ENCODE measurements around the gene PRR36. TPM values are rescaled to one million over a fixed set of nuclear protein-coding genes. Genes with fewer than 3 reads are reported as not detected.
A peak's percentile ranks its signal among the peaks of the same experiment; 100 is the strongest.

Gene PRR36
- under 1 TPM; 0.22 to 0.37 TPM for total RNA-seq

DNA sequence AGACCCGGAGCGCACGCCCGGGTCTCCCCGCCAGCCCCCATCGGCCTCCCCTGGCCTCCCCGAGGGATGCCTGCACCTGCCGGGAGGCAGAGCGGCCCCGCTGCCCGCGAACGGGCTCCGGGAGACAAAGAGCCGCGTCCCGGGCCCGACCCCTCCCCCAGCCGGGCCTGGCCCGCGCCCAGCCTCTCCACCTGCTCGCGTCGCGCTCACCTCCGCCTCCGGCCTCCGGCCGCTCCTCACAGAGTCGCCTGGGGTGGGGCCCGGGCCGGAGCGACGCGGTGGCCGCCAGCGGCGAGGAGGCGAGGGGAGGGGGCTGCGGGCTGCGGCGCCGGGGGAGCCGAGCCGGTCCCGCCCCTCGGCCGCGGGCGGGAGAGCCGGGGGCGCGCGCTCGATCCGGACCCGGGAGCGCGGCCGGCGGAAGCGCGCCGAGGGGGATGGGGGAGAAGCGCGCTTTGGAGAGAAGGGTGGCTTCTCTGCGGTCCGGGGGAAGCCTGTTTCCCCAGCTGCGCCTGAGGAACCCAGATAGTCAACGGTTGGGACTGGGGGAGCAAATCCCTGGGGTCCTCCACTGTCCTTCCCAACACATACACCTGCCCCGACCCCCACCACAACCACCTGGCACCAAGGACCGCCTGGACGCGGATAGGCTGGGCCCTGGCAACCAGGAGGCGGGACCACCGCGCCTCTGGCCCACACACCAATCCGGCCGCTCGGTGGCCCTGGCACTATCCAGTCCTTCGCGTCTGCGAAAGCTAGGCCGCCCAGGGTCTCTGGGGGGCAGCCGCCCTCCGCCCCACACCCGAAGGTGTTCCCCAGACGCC is at the start of gene PRR36:
Gene PRR36, minus strand, starts transcription at position 315 of the 821 bp plus-strand sequence. CDS start 701 bp downstream, outside the sequence.
- Histone ChIP-seq H3K4me3 (no peak within 1 kb of the TSS), H3K9me3 (no peaks in the 10 kb centered on the region), H3K27ac (no peak within 1 kb of the TSS), H3K27me3 (peaks cover 28% of the 10 kb centered on the region), H3K9ac (ENCODE audit: low read depth in 2 of 2, low read length in 2 of 2) (no peak within 1 kb of the TSS), H3K36me3 (no peaks in the 10 kb centered on the region), H3K4me1 (no peaks in the 10 kb centered on the region)
- TF ChIP-seq, protein P1, sequence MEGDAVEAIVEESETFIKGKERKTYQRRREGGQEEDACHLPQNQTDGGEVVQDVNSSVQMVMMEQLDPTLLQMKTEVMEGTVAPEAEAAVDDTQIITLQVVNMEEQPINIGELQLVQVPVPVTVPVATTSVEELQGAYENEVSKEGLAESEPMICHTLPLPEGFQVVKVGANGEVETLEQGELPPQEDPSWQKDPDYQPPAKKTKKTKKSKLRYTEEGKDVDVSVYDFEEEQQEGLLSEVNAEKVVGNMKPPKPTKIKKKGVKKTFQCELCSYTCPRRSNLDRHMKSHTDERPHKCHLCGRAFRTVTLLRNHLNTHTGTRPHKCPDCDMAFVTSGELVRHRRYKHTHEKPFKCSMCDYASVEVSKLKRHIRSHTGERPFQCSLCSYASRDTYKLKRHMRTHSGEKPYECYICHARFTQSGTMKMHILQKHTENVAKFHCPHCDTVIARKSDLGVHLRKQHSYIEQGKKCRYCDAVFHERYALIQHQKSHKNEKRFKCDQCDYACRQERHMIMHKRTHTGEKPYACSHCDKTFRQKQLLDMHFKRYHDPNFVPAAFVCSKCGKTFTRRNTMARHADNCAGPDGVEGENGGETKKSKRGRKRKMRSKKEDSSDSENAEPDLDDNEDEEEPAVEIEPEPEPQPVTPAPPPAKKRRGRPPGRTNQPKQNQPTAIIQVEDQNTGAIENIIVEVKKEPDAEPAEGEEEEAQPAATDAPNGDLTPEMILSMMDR (IDR thresholded peaks at IDR 0.05) = no peak
- DNase-seq = no peak
- intact Hi-C loops (cut with DNase I) = no loop called here

DNA sequence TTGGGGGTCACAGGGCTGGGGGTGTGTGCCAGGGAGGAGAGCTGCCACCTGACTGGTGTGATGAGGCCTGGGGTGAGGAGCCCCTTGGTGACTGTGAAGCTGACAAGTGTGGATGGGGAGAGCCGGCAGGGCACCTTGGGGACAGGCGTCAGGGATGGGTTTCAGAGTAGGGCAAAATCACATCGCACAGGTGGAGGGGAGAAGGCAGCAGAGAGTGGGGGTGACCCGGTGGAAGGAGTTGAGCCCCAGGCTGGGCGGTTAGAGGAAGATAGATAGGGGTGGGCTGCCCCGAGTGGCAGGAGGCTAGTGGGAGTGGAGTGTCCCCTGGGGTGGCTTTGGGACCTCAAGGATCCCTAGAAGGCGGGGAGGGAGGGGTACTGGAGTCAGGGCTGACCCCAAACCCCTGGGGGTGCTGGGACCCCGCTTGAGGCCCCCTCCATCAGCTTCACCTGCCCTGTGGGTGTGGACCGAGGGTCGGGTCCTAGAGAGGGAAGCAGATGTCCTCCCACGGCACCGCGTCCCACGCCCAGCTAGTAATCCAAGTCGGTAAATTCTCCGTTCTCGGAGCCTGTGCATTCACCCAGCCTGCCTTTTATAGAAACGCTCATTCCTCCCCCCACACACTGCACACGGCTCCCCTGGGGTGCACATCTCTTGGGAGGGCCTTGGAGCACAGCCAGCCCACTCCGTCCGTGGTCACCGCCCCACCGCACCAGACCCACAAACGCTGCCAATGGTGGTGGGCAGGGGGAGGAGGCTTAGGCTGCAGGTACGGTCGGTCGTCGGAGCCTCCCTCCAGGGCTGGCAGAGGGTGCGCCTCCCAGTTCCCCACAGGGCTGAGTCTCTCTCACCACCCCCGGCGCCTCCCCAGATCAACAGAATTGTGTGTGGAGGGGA is 49.4 kb upstream of the PRR36 start:
- intact Hi-C loops (cut with DNase I) = loop anchor here (10.0 kb wide), 1 partner anchor 69 kb away; no protein-coding TSS in a partner anchor
- DNase-seq = no peak
- H3K9ac ChIP-seq (ENCODE audit: low read depth in 2 of 2, low read length in 2 of 2) = no peak overlapping the region
- peaks cover 3% of the 10 kb centered on the region for H3K27me3 ChIP-seq
- no peak overlapping the region for H3K27ac ChIP-seq
- H3K4me1 ChIP-seq = peaks cover 6% of the 10 kb centered on the region
- no peaks in the 10 kb centered on the region for H3K36me3 ChIP-seq
- H3K4me3 ChIP-seq = no peak overlapping the region
- H3K9me3 ChIP-seq = no peaks in the 10 kb centered on the region
- TF ChIP-seq, protein P1 (IDR thresholded peaks at IDR 0.05) = no peak

DNA sequence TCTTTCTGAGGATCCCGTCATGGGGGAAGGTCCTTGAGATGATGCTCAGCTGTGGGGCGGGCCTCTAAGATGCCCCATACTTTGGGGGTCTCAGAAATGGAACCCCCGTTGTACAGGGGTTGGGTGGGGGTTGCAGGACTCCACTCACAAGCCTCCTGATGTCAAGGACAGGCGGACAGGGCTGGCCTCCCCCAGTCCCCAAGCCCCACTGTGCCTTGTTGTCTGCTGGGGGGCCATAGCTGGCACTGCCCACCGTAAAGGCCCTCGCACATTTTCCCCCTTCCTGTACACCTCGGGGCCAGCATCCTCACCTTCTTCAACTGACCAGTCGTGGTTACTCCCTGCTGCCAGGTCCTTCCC is 48.6 kb upstream of the PRR36 start:
- TF ChIP-seq, protein P1 (IDR thresholded peaks at IDR 0.05) = no peak
- intact Hi-C loops (cut with DNase I) = loop anchor here (10.0 kb wide), 1 partner anchor 68 kb away; no protein-coding TSS in a partner anchor
- H3K4me1 ChIP-seq = peaks cover 6% of the 10 kb centered on the region
- H3K27ac ChIP-seq = no peak overlapping the region
- peaks cover 10% of the 10 kb centered on the region for H3K27me3 ChIP-seq
- peak overlapping the region in 1 of 2 donors; percentile 3 for H3K9ac ChIP-seq (ENCODE audit: low read depth in 2 of 2, low read length in 2 of 2)
- no peaks in the 10 kb centered on the region for H3K9me3 ChIP-seq
- no peak for DNase-seq
- H3K36me3 ChIP-seq = no peaks in the 10 kb centered on the region
- H3K4me3 ChIP-seq = no peak overlapping the region

DNA sequence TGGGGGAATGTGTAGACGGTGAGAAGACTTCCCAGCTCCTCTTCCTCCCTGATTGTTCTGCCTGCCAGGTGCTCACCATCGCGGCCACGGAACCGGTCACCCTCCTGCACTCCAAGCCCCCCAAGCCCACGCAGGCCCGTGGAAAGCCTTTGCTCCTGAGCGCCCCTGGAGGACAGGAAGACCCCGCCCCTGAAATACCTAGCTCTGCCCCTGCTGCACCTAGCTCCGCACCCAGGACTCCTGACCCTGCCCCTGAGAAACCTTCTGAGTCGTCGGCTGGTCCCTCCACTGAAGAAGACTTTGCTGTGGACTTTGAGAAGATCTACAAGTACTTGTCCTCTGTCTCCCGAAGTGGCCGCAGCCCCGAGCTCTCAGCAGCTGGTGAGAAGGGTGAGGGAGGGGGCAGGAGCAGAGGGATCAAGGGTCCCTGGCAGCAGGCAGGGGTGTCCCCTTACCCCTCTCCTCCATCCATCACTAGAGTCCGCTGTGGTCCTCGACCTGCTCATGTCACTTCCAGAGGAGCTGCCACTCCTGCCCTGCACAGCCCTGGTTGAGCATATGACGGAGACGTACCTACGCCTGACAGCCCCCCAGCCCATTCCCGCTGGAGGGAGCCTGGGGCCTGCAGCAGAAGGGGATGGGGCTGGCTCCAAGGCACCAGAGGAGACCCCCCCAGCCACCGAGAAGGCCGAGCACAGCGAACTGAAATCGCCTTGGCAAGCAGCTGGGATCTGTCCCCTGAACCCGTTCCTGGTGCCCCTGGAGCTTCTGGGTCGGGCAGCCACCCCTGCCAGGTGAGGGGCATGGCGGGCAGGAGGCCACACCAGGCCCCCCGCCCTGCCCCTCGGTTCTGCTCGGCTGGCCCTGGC is 48.0 kb upstream of the PRR36 start:
- H3K9ac ChIP-seq (ENCODE audit: low read depth in 2 of 2, low read length in 2 of 2) = peak overlapping the region in 1 of 2 donors; percentile 3
- H3K27me3 ChIP-seq = peaks cover 17% of the 10 kb centered on the region
- no peak for DNase-seq
- H3K27ac ChIP-seq = no peak overlapping the region
- H3K9me3 ChIP-seq = no peaks in the 10 kb centered on the region
- no peak overlapping the region for H3K4me3 ChIP-seq
- intact Hi-C loops (cut with DNase I) = loop anchor here (10.0 kb wide), 1 partner anchor 67 kb away; no protein-coding TSS in a partner anchor
- H3K4me1 ChIP-seq = peaks cover 6% of the 10 kb centered on the region
- TF ChIP-seq, protein P1 (IDR thresholded peaks at IDR 0.05) = no peak
- H3K36me3 ChIP-seq = no peaks in the 10 kb centered on the region

Measured in colonic mucosa (tissue), 4 donors.